Measurements from ENCODE around the gene EMC8.
"Not testable (repeated sequence)": the region's sequence is repeated elsewhere in the genome, so short reads cannot be mapped to it uniquely, and the experiment has no call there.

The EMC8 gene

DNA sequence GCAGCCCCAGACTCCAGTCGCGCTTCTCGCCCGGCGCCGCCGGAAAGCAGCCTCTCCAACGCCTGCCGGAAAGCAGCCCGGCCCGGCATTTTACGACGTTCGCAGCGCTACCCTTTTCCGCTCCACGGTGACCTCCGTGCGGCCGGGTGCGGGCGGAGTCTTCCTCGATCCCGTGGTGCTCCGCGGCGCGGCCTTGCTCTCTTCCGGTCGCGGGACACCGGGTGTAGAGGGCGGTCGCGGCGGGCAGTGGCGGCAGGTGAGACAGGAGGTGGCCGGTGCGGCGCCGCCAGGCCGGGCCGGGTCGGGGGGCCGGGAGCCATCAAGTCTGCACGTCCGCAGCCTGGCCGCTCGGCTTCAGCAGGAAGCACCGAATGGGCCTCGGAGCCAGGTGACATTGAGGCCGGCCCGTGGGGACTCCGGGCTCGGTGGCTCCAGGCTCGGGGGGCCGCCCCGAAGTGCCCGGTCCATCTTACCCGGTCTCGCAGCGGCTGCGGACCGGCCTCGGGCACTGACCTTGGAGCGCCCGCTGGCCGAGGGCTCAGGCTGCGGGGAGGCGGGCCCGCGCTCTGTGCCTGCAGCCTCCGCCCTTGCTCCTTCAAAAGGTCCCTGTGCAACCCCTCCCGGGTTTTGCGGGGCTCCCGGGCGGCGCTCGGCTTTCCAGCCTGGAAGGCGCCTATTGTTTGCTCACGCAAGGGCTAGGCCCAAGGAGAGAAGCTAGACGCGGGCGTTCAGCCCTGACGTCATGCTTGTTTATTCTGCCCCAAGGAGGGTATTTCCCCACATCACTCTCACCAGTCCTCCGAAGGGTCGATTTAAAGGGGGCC, at the start of gene EMC8, which contains the start of gene COX4I1:
EMC8 (minus strand) TSS at position 48 of the 824 bp plus-strand sequence. CDS start 249 bp downstream, outside the sequence.
COX4I1 (plus strand) TSS at position 199 of the 824 bp plus-strand sequence. CDS start 1,511 bp downstream, outside the sequence.
- peak; percentile 85 for DNase-seq

GRCh38 chr16:85848986-85849385, 49.6 kb upstream of the EMC8 start:
- no peak for DNase-seq

DNA sequence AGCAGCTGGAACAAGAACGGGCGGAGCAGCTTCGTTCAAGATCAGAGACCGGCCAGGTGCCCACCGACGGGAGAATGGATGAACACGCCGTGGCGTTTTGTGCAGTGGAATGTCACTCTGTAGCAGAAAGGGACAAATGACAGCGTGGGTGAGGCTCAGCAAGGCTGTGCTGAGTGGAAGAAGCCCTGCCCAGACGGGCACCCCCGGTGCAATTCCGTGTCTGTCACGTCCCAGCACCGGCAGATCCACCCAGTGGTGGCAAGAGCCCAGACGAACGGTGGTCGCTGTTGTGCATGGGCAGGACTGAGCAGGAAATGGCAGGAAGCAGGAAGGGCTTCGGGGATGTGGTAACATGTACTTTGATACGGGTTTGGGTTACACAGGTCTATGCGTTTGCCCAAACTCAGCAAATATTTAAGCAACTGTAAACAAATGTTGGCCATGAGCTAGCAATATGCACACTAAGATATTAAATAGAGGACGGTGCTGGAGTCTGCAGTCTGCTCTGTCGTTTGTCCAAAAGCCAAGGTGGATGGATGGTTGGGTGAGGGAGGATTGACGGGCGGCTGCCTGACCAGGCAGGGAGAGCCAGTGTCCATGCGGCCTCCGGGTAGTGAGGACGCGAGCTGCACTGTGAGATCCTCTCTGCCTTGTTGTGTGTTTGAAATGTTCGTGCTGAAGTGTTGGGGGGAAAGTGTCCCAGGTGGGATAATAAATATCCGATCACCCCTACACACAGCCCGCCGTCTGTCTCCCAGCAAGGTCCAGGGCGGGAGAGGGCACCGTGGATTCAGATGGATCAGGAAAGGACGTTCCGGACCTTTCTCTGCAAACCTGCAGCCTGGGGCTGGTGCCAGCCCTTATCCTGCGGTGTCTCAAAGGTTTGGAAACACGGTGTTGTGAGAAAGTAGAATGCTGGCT, 48.6 kb upstream of the EMC8 start:
- DNase-seq = no peak

DNA sequence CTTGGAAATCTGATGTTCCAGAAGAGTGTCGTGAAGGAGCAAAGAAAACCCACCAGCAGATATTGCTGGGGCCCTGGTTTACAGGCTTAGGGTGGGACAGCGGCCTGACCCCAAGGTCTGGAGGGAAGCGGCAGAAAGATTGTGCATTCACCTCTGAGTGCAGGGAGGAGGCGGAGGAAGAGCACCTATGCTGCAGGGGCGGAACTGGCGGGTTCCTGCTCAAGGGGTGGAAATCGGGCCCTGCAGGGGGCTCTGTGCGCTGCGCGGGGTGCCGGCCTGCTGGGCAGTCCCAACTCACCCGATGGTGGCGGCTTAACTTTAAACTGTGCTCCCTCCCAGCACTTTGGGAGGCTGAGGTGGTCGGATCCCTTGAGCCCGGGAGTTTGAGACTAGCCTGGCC, 47.7 kb upstream of the EMC8 start:
- DNase-seq = no peak

DNA sequence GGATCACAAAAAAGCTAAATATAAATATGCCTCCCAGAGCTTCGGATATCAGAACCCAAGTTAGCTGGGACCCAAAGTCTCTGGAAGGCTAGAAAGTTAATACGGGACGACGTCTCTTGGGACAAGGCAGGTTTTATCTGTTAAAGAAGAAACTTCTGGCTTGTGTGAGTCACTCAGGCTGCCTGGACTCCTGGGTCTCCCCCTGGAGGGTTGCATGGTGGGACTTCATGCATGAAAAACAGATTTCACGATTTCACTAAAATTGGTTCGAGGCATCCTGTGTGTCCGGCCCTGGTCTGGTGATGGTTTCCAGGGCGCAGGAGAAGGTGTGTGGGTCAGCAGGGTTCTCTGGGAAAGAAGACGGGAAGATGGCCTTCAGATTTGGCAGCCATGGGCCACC, 47.1 kb upstream of the EMC8 start:
- no peak for DNase-seq

DNA sequence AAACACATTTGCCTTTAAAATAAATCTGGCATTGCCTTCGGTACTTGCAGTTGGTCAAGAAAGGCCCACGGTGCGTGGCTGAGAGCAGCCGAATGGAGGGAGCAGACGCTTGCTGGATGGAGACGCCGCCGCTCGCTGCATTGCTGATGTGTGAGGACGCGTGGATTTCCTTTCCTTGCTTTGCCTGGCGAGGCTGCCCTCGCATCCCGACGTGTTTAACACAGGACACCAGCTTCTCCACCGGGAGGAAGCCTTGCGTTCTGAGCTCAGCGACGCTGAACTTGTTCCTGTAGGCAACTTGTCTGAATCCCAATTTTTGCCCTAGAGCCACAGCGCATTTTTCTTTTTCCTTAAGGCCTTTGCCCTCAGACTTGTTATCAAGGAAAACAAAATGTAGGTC, 45.9 kb upstream of the EMC8 start:
- DNase-seq = no peak

DNA sequence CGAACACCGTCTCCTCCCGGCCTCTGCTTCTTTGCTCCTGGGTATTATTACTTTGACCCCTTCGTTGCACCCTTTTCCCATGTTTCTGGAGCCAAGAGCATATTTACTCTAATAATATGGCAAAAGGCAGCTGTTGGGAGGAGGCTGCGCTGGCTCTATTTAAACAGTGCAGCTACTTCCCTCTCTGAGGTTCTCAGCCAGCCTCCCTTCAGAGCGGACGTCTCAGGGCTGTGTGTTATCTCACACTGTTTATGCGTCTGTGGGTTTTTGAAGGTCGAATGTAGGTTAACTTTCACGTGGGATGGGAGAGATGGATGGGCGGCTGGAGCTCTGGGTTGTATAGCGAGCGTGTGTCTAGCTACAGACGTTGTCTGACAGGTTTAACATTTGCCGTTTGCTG, 45.4 kb upstream of the EMC8 start:
- DNase-seq = no peak

- no peak for DNase-seq
Measured at GRCh38 chr16:85844169-85844481, 44.8 kb upstream of the EMC8 start.

DNA sequence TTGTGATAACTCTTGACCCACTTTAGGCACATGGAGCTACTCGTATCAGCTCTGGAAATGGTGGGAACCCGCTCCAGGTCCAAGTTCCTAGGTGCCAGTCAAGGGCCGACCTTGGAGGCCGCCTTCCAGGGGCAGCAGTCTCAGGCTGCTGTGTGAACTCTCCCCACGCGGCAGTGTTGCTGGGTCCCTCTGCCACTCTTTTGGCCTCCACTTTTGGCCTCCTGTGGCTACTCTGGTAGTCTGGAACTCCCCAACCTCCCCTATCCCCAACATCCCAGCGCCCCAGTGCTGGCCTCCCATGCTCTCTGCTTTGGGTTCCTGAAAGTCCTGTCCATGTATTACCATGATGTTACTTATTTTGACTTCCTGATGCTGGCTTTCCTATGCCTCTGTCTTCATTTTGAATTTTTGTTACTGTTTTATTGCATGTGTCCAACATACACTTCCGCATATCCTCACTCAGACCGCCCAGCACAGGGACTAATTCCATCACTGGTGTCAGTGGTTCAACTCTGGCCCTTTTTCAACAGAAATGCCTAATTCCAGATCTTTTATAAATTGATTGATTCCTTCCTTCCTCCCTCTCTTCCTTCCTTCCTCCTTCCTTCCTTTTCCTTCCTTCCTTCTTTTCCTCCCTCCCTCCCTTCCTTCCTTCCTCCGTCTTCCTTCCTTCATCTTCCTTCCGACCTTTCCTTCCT, 44.3 kb upstream of the EMC8 start:
- DNase-seq = no peak

- DNase-seq = no peak
Measured at GRCh38 chr16:85842848-85843247, 43.5 kb upstream of the EMC8 start.

DNA sequence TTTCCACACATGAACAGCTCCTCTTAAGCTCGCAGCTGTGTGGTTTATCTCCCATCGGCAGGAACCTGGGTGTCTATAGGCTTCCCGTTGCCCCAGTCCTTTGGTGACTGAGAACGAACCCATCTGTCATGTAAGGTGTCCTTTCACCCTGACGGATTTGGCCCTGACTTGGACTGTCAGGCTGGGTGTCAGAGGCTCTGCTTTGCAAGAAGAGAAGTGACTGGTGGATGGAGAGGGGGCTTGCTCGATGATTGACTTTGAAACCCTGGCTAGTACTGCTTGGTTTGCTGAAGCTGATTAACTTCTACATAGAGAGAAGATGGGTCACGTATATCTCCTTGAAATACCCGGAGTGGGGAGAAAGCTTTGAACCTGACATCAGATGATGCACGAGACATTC, 43.1 kb upstream of the EMC8 start:
- DNase-seq = no peak

GRCh38 chr16:85840801-85841200, 41.5 kb upstream of the EMC8 start:
- DNase-seq = no peak

DNA sequence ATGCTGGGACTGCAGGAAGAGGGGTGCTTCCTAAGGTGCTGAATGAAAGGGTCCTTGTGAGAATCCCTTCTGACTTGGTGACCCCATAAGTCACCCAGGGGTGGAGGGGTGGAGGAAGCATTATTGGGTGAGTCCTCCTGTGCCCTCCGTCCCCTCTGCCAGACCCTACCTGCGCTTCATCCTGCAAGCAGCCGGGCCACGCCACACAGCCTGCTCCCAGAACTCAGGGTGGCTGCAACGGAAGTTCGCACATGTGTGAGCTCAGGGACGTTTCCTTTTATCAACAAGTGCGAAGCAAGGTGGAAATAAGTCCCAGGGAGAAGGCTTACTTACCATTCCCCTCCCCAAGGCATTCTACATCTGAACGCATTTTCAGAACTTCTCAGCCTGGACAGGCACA, 41.1 kb upstream of the EMC8 start:
- DNase-seq = no peak

DNA sequence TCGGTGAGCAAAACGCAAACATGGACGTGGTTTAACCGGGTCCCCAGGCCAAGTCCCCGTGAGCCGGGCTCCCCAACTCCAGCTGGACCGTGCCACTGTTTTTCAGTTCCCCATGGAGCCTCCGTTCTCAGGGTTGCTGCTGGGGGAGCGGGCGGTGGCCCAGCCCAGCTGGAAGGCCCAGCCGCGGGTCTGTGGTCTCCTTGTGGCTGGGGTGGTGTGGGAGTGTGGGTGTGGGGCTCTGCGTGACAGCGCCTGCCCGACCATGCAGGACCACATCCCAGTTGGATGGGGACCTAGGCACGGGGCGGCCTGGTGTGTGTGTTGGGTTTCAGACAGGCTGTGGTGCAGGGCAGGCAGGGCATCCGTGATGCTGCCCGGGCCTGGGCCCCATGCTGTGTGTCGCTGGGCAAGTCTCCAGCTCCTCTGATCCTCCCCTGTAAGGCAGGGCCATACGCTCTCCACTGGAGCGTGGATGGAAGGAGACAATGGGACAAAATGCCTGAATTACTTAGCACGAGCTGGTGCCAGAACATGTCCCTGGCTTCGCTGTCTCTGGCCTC, 40.4 kb upstream of the EMC8 start:
- DNase-seq = no peak

DNA sequence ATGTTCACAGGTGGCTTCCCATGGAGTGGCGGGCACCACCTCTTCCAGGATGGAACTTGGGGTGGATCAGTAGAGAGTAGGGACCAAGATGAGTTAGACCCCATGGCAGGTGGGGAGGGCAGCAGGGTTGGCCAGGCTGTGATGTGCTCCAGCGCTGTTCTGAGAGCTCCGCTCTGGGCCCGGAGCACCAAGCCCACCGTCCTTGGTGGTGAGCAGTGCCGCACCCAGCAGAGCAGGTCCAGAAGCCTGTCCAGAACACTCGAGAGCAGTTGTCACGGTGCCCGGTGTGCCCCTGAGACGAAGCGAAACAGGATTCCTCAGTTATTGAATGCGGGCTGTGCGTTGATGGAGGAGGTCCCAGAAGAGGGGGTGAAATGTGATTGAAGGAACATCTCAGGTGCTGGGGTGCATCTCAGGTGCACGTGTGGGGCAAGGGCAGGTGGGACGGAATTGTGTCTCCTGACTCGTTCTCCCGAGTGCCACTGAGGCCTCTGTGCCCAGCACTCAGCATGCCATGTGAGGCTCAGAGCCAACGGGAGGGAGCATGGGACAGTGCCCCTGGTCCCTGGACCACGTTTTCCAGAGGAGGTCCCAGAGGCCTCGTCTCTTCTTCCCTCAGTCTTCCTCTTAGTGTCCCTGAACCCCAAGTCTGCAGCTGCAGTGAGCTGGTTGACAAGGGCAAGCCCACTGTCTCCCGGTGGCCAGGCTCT, 39.7 kb upstream of the EMC8 start:
- no peak for DNase-seq

DNA sequence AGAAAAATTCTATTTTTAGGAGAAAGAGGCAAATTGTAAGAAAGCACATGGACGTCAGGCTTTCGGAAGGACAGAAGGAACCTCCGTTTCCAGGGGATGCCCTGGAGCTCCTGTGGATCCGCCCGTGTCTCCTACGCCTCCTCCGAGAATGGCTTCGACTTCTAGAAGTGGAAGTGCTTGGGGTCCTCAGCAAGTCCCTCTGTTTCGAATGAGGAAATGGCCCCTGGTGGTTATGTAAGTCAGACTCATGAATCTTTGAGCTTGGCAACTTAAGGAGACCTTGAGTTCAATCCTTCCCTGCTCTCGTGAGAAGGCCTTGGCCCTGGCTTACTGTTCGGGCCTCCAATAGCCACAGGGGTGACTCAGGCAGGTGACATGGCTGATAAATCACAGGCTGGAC, 39.0 kb upstream of the EMC8 start:
- DNase-seq = no peak

DNA sequence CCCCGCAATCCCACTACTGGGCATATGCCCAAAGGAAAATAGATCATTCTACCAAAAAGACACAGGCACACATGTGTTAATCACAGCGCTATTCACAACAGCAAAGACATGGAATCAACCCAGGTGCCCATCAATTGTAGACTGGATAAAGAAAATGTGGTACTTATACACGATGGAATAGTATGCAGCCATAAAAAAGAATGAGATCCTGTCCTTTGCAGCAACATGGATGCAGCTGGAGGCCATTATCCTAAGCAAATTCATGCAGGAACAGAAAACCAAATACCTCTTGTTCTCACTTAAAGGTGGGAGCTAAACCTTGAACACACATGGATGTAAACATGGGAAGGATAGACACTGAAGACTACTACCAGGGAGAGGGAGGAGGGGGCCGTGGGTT, 38.3 kb upstream of the EMC8 start:
- DNase-seq = not testable (repeated sequence)

DNA sequence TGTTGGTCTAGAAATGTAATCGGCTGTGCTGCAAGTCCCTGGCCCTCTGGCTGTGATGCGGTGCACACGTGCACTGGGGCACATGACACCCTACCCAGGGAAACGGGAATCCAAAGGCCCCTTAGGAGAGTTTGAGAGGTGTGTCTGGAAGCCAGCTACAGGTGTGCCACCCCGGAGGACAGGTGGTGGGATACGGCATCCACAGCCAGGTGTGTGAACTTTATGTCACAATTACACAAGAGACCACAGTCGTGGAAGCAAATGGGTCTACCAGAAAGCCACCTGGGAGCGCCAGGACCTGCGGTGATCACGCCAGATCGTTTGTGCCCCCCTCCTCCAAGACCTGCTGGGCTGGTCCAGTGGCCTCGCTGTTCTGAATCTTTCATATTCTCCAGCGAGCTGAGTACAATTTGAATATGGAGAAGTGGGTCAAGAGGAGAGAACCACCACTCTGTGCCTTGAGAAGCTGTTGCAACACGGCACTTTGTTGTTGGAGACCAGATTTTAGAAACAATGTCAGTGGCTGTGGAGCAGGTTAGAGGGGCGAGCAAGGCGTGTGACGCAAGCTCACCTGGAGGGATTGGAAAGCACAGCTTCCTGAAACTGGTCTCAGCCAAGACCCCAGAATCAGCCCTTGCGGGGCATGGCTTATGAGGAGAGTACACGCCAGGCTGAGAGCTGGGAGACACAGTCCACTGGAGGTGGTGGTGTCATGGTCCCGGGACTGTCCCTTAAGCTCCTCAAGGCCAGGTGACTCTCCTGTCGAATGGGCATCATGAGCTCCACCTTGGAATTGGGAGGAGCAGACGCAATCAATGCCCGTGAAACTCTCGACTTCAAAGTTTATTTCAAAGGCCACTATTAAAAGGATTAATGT, 37.6 kb upstream of the EMC8 start:
- DNase-seq = no peak

DNA sequence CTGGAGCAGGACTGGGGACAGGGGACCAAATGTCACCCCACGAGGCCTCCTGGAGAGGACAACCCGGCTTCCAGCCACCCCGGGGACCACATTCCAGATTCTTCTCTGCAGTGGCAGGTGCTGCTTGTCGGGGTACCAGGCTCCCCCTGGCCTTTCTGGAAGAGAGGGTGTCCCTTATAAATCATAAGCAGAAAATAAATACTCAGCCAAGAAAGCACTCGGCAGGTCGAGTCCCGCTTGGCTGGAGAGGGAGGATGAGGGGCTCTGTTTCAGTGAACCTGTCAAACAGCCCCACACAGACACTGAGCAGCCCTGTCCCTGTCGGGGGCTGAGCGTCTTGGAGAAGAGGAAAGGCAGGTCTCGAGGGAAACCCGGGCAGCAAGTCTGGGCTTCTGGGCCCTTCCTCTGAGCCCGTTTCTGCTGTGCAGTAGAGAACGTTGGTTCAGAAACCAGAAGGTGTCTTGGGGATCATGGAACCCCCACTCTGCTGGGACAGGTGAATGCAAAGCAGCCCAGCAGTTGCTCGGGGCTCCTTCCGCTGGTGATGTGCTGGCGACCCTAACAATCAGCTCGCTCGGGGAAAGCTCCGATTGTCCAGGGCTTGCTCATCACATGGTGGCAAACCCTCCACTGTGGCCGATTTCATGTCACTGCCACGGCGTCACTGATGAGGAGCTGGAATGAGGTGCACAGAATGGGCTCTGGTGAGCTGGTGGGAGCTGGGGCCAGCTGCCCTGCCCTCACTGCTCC, 36.8 kb upstream of the EMC8 start:
- no peak for DNase-seq

DNA sequence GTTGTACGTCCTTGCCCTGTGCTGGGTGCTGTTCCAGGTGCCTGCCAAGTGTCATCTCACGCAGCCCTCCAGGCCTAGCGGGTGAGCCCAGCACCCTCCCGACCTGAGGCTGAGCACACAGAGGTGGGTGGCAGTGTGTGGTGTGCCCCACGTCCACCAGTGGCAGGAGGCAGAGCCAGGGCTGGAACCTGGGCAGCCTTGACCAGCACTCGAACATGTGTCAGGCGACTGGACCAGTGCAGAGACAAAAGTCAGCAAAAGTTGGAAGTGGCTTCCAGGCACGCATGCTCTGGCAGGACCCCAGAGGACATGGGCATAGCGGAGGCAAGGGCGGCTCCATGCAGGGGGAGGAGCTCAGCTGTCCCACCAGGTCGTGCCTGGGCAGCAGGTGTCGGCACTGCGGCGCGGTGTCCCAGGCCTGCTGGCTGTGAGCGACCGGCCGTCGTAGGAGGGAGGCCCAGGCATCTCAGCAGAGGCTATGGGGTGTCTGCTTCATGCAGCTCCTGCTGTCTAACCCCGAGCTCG, 35.9 kb upstream of the EMC8 start:
- no peak for DNase-seq
